ENCODE measurements around the gene MBD4.

MBD4 gene

DNA sequence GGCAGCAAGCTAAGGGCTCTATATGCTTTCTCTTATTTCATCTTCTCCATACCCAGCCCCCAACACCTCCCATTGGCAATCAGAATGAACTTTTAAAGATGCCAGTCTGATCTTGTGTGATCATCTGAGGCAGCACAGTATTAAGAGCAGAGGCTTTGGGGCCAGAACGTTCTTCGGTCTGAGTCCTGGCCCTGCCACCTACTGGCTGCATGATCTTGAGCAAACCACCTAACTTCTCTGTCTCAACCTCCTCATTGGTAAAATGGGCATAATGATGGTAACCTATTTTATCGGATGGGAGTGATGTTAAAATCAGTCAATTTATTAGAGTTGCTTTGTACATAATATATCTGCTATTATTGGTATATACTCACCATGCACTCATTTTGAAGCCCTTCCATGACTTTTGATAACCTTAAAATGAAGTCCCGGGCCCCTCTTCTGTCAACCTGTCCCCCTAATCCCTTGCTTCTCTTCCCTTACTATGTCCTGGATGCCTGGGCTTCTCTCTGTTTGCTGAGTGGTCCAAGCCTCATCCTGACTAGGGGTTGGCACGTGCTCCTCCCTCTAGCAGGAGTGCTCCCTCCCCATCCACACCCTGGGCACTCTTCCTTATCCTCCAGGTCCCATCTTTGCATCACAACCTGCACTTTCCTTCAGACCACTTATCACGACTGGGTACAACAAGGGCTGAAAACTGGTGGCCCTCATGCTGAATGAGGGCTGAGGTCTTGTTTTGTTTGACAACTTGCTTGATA is 17.6 kb downstream of the MBD4 start:
- TF ChIP-seq, protein P1, sequence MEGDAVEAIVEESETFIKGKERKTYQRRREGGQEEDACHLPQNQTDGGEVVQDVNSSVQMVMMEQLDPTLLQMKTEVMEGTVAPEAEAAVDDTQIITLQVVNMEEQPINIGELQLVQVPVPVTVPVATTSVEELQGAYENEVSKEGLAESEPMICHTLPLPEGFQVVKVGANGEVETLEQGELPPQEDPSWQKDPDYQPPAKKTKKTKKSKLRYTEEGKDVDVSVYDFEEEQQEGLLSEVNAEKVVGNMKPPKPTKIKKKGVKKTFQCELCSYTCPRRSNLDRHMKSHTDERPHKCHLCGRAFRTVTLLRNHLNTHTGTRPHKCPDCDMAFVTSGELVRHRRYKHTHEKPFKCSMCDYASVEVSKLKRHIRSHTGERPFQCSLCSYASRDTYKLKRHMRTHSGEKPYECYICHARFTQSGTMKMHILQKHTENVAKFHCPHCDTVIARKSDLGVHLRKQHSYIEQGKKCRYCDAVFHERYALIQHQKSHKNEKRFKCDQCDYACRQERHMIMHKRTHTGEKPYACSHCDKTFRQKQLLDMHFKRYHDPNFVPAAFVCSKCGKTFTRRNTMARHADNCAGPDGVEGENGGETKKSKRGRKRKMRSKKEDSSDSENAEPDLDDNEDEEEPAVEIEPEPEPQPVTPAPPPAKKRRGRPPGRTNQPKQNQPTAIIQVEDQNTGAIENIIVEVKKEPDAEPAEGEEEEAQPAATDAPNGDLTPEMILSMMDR (IDR thresholded peaks at IDR 0.05; ENCODE audit: low read depth, low read length) = peak; percentile 22
- in situ Hi-C loops (cut with HindIII; ENCODE audit: low sequenced_read_pairs) = no loop called here
- no peak for DNase-seq (ENCODE audit: low read depth, low spot score)
- H3K4me3 ChIP-seq (ENCODE audit: low read depth, low read length) = no peak overlapping the region

DNA sequence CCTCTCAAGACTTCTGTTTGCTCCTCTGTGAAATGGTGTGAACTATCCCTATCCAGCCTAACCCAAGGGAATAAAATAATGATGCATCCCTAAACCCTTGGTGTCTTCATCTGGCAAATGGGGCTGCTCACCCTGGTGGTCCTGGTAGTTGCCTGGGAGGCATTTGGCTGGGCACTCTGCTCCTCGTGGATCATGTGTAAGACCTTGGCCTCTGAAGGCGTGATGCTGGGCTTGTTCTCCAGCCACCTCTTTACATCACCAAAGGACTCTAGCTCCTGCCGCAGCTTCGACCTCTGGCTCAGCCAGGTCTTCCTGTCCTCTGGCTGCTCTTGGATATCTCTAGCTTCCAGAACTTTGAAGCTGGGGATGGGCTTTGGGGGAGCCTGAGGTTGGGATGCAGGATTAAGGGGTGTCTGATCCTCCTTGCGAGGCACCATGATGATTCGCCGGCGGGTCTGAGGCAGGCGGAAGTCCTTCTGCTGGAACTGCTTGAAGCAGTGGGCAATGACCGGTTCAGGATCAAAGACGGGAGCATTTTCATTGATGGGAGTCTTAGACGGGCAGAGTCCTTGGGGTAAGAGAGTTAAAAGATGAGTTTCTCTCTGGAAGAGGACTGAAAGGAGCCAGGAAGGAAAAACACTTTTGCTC is 18.4 kb downstream of the MBD4 start:
- TF ChIP-seq, protein P1 (IDR thresholded peaks at IDR 0.05; ENCODE audit: low read depth, low read length) = no peak
- no peak for DNase-seq (ENCODE audit: low read depth, low spot score)
- in situ Hi-C loops (cut with HindIII; ENCODE audit: low sequenced_read_pairs) = no loop called here
- no peak overlapping the region for H3K4me3 ChIP-seq (ENCODE audit: low read depth, low read length)

DNA sequence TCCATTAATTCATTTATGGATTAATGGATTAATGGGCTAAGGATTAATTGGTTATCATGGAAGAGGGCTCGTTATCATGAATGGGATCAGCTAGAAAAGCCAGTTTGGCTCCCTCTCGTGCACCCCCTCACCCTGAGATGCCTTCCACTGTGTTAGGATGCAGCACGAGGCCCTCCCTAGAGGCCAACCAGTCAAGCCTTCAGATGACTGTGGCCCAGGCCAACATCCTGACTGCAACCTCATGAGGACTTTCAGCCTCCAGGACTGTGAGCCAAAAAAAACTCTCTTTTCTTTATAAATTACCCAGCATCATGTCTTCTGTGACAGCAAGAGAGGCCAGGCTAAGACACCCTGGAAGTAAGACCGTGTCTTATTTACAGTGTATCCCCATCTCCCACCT is 20.3 kb downstream of the MBD4 start:
- in situ Hi-C loops (cut with HindIII; ENCODE audit: low sequenced_read_pairs) = no loop called here
- TF ChIP-seq, protein P1 (IDR thresholded peaks at IDR 0.05; ENCODE audit: low read depth, low read length) = no peak
- H3K4me3 ChIP-seq (ENCODE audit: low read depth, low read length) = no peak overlapping the region
- no peak for DNase-seq (ENCODE audit: low read depth, low spot score)

DNA sequence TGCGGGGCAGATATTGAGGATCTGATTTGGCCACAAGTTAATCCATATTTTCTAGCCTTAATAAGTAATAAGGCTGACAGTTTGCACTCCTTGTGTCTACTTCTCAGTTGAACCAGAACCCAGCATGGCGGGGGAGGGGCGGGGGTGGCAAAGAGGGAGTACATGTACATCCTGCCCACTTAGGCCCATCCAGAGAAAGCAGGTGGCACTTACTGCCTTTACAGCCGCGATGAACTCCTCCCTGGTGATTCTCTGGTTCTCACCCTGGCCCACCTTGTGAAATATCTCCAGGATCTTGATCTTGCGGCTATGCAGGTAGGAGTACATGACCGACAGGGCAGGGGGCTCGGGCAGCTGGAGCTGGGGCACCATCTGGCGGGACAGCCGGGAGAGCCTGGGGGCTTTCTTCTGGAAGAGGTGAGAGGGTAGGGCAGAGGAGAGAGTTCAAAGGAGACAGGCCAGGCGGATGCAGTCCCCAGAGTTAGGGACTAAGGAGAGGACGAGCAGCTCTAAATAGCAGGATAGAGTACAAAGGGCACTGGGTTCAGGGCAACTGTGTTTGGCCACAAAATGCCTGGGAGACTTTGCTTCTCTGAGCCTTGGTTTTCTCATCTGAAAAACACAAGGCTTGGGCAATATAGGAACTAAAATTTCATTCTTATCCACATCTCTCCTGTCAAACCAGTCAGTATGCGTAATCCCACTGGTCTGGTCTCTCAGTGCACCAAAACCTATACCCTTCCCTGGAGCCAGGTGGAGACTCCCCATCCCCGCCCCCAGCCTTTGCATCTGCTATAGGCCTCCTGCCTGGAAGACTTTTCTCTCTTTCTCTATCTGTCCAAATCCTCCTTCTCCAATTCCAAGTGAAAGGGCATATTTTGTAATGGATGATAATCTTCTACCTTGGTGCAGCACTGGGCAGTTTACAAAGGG is 21.4 kb downstream of the MBD4 start:
- H3K4me3 ChIP-seq (ENCODE audit: low read depth, low read length) = no peak overlapping the region
- in situ Hi-C loops (cut with HindIII; ENCODE audit: low sequenced_read_pairs) = no loop called here
- DNase-seq (ENCODE audit: low read depth, low spot score) = no peak
- TF ChIP-seq, protein P1 (IDR thresholded peaks at IDR 0.05; ENCODE audit: low read depth, low read length) = no peak

DNA sequence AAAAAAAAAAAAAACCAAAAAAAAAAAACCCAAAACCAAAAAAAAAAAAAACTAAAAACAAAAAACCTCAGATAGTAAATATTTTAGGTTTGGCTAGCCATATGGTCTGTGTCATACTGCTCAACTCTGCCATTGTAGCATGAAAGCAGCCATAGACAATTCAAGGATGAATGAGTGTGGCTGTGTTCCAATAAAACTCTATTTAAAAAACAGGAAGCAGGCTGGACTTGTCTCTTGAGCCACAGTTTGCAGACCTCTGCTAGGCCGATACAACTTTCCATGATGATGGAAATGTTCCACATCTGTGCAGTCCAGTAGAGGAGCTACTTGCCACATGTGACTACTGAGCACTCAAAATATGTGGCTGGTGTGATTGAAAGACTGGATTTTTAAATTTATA is 22.4 kb downstream of the MBD4 start:
- DNase-seq (ENCODE audit: low read depth, low spot score) = peak; percentile 23
- in situ Hi-C loops (cut with HindIII; ENCODE audit: low sequenced_read_pairs) = no loop called here
- TF ChIP-seq, protein P1 (IDR thresholded peaks at IDR 0.05; ENCODE audit: low read depth, low read length) = no peak
- H3K4me3 ChIP-seq (ENCODE audit: low read depth, low read length) = no peak overlapping the region

DNA sequence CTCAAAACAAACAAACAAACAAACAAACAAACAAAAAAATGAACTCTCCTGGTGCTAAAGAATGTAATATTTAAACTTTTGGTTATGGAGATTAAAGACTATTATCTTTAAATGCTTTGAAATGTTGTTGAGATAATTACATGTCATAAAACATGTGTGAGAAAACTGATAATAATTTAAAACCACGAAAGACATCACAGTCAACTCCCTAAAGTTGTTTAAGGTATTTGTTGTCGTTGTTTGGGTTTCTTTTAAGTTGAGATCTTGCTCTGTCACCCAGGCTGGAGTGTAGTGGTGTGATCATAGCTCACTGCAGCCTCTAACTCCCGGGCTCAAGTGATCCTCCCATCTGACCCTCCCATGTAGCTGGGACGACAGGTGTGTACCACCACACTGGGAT is 23.3 kb downstream of the MBD4 start:
- no peak for DNase-seq (ENCODE audit: low read depth, low spot score)
- TF ChIP-seq, protein P1 (IDR thresholded peaks at IDR 0.05; ENCODE audit: low read depth, low read length) = no peak
- in situ Hi-C loops (cut with HindIII; ENCODE audit: low sequenced_read_pairs) = no loop called here
- no peak overlapping the region for H3K4me3 ChIP-seq (ENCODE audit: low read depth, low read length)
